HepG2 (cell line): Measurements from ENCODE around the gene STXBP2. TPM values are rescaled to one million over a fixed set of nuclear protein-coding genes. Genes with fewer than 3 reads are reported as not detected.

Source experiments
- ASH2L ChIP-seq: fragments of 300-600, 200-600 bp; sonication (generic); IDR thresholded peaks from 2 replicates; pipeline ENCODE4 v1.7.0; 2017; ENCODE audit warnings: low read depth, mild to moderate bottlenecking, moderate library complexity, mixed read lengths, low read length; ENCODE audit not compliant: insufficient read length
- BATF2 ChIP-seq: sonication (generic); formaldehyde crosslinking; IDR thresholded peaks from 2 replicates; pipeline ENCODE4 v1.8.0; 2022; ENCODE audit warnings: mild to moderate bottlenecking, missing genetic modification reagents, moderate library complexity
- CCDC6 ChIP-seq: sonication (generic); formaldehyde crosslinking; IDR thresholded peaks from 2 replicates; pipeline ENCODE4 v1.8.1; 2022; ENCODE audit warnings: mild to moderate bottlenecking, missing genetic modification reagents, moderate library complexity
- CHD4 ChIP-seq: fragments of 200-600 bp; sonication (generic); IDR thresholded peaks from 2 replicates; pipeline ENCODE4 v1.7.0; 2017; ENCODE audit warnings: mild to moderate bottlenecking, low read length, borderline replicate concordance
- DDIT3 ChIP-seq: sonication (generic); formaldehyde crosslinking; IDR thresholded peaks from 2 replicates; pipeline ENCODE4 v1.4.0; 2020; ENCODE audit warnings: mild to moderate bottlenecking, missing genetic modification reagents
- DNMT3B ChIP-seq: conservative IDR thresholded peaks from 2 replicates; pipeline ENCODE4 v1.6.1; 2016; ENCODE audit warnings: missing biosample characterization, control low read depth
- EZH2 ChIP-seq: conservative IDR thresholded peaks from 2 replicates; pipeline ENCODE4 v1.6.1; 2012; ENCODE audit warnings: mild to moderate bottlenecking, low read depth, low read length, moderate library complexity
- HNF1B ChIP-seq: sonication (generic); formaldehyde crosslinking; IDR thresholded peaks from 2 replicates; pipeline ENCODE4 v1.5.1; 2020; ENCODE audit warnings: mild to moderate bottlenecking, moderate library complexity, missing genetic modification reagents
- MED8 ChIP-seq: sonication (generic); formaldehyde crosslinking; IDR thresholded peaks from 2 replicates; pipeline ENCODE4 v1.8.1; 2023; ENCODE audit warnings: mild to moderate bottlenecking, missing genetic modification reagents; ENCODE audit not compliant: insufficient replicate concordance
- POLR2AphosphoS5 ChIP-seq: IDR thresholded peaks from 2 replicates; pipeline ENCODE4 v1.6.1; 2012; ENCODE audit warnings: low read depth, low read length
- RBM22 ChIP-seq: fragments of 200-400 bp; formaldehyde crosslinking; optimal IDR thresholded peaks from 2 replicates; pipeline ENCODE3; 2017; ENCODE audit warnings: mild to moderate bottlenecking, low read length, moderate library complexity
- SUZ12 ChIP-seq: fragments of 150-350 bp; IDR thresholded peaks from 2 replicates; pipeline ENCODE4 v1.6.1; 2014; ENCODE audit warnings: low read depth, low read length
- ZBTB2 ChIP-seq: sonication (generic); formaldehyde crosslinking; IDR thresholded peaks from 2 replicates; pipeline ENCODE4 v1.8.0; 2022; ENCODE audit warnings: low read depth, missing genetic modification reagents
- ZNF333 ChIP-seq: sonication (generic); formaldehyde crosslinking; IDR thresholded peaks from 2 replicates; pipeline ENCODE4 v1.4.0; 2020; ENCODE audit warnings: mild to moderate bottlenecking, missing genetic modification reagents, borderline replicate concordance
- ZNF362 ChIP-seq: sonication (generic); formaldehyde crosslinking; IDR thresholded peaks from 2 replicates; pipeline ENCODE4 v1.4.0; 2020; ENCODE audit warnings: missing genetic modification reagents, mild to moderate bottlenecking, borderline replicate concordance
- ZNF619 ChIP-seq: sonication (generic); formaldehyde crosslinking; IDR thresholded peaks from 2 replicates; pipeline ENCODE4 v1.4.0; 2020; ENCODE audit warnings: mild to moderate bottlenecking, missing genetic modification reagents
- ZNF703 ChIP-seq: sonication (generic); formaldehyde crosslinking; IDR thresholded peaks from 2 replicates; pipeline ENCODE4 v1.5.1; 2020; ENCODE audit warnings: missing genetic modification reagents, mild to moderate bottlenecking, moderate library complexity, borderline replicate concordance
- ZNF777 ChIP-seq: sonication (generic); formaldehyde crosslinking; IDR thresholded peaks from 2 replicates; pipeline ENCODE4 v1.4.0; 2020; ENCODE audit warnings: missing genetic modification reagents
- polyA plus RNA-seq, 8 experiments: library from polyadenylated mRNA; depleted of rRNA in 3 of 8; stranded (reverse) in 7 of 8; unstranded in 1 of 8; fragments of >200 nt; fragmentation: Illumina TruSeq in 4 of 8; extraction: Trizol in 4 of 8; gene quantifications; 2 replicates each; pipeline versions ENCODE4 v1.2.1 to v1.2.3, GENCODE V29; 2011 to 2016; ENCODE audit warnings: low read depth in 4 of 8, missing spikeins in 1 of 8, mixed read lengths in 1 of 8; ENCODE audit not compliant: insufficient read depth in 1 of 8
- total RNA-seq, 5 experiments: library from RNA; depleted of rRNA; stranded (reverse); fragments of >200 nt; fragmentation: Illumina TruSeq; extraction: Trizol; gene quantifications; 2 replicates each; pipeline ENCODE4 v1.2.3, GENCODE V29; 2016; ENCODE audit warnings: low read depth in 1 of 5

STXBP2 gene
- total and polyA plus RNA-seq, 2 of the 13 experiments (the other 11 are each of a cell fraction or from before 2014, with no cell fraction given) = 22.8 to 40.1 TPM

GRCh38 chr19:7637374-7638256, 705 bp downstream of the STXBP2 start (continued):
- TF ChIP-seq BATF2 (CRISPR knock-in tag) (no peak), SUZ12 (no peak), ZNF777 (CRISPR knock-in tag) (peak; percentile 91; the same call in 1 of the 2 replicates), ZNF333 (CRISPR knock-in tag) (no peak), DNMT3B (CRISPR knock-in tag) (no peak), ZBTB2 (CRISPR knock-in tag) (no peak), ZNF362 (no peak), CCDC6 (CRISPR knock-in tag) (no peak), ZNF619 (CRISPR knock-in tag) (no peak), ZNF703 (no peak), EZH2 (no peak), POLR2AphosphoS5 (no peak), MED8 (CRISPR knock-in tag) (no peak), HNF1B (CRISPR knock-in tag) (0 out of 2 replicates have a peak, but pooled peaks have one; percentile 25), ASH2L (no peak), DDIT3 (CRISPR knock-in tag) (no peak), CHD4 (0 out of 2 replicates have a peak, but pooled peaks have one; percentile 52), RBM22 (no peak)
